Measurements from ENCODE around the gene MRPL30. TPM values are rescaled to one million over a fixed set of nuclear protein-coding genes. Genes with fewer than 3 reads are reported as not detected.

Gene MRPL30
- total and polyA plus RNA-seq, 2 donors (not counting 3 experiments of a cell fraction or from before 2014, with no cell fraction given): 14.7 to 28.4 TPM

DNA sequence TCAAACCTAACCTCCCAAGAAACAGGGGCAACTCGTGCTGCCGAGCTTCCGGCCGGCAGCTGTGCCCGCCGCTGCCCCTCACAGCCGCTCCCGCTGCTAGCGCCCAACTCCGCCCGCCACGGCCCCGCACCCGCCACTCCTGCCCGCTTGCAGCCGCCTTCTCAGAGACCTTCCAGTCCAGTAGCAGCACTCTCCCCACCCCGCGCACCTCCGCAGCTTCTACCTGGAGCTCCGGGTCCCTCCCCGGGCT lies 40.2 kb upstream of the MRPL30 start:
- Histone ChIP-seq H3K36me3 (ENCODE audit: control insufficient read depth in 2 of 2, extremely low read depth in 1 of 2, insufficient read depth in 2 of 2, low read length in 2 of 2) (no peaks in the 10 kb centered on the region), H3K9ac (replicated peaks; ENCODE audit: extremely low read depth, insufficient read depth, low read length) (peak overlapping the region; percentile 38), H3K27ac (ENCODE audit: insufficient read depth, low read depth, low read length) (no peak overlapping the region), H3K79me2 (ENCODE audit: control insufficient read depth, insufficient read depth, low read length) (no peaks in the 10 kb centered on the region), H2AFZ (ENCODE audit: low read depth, low read length) (peak overlapping the region; percentile 99), H3K9me3 (replicated peaks; ENCODE audit: control insufficient read depth, insufficient read depth, low read length) (no peaks in the 10 kb centered on the region), H3K4me3 (replicated peaks in 1 of 3; ENCODE audit: insufficient read depth in 1 of 3, low read depth in 1 of 3, low read length in 3 of 3) (peak overlapping the region; percentile 66 to 79 (median 68)), H3K9me1 (replicated peaks; ENCODE audit: control insufficient read depth, extremely low read depth, insufficient read depth, low read length) (no peaks in the 10 kb centered on the region), H3K4me2 (ENCODE audit: insufficient read depth, low read length) (peak overlapping the region; percentile 95), H3K4me1 (ENCODE audit: control insufficient read depth, extremely low read depth, insufficient read depth, low read length) (peaks cover 7% of the 10 kb centered on the region), H4K20me1 (replicated peaks; ENCODE audit: control insufficient read depth, extremely low read depth, insufficient read depth, low read length) (no peaks in the 10 kb centered on the region), H3K27me3 (ENCODE audit: control insufficient read depth in 2 of 2, insufficient read depth in 2 of 2, low read length in 2 of 2) (peaks cover 21 to 31% of the 10 kb centered on the region in 2 experiments)
- no TSS peak for BruUV-seq (replicated peaks)
- intact Hi-C loops (cut with micrococcal nuclease) (loop anchor here (1.0 kb wide), 2 partner anchors 15 to 41 kb away; partner anchors contain the start of genes MITD1 and MRPL30), dilution Hi-C loops (cut with MboI; ENCODE audit: extremely low pct_ligation_motif_present, low sequenced_read_pairs) (no loop called here)
- FAIRE-seq: no peak
- TF ChIP-seq POLR2AphosphoS5 (IDR thresholded peaks at IDR 0.05; ENCODE audit: insufficient read depth, low read depth, low read length) (no peak), MYC (IDR thresholded peaks at IDR 0.05; ENCODE audit: low read depth, low read length) (no peak), FOS (IDR thresholded peaks at IDR 0.05; ENCODE audit: borderline replicate concordance, insufficient read depth, low read length) (no peak), EZH2 (IDR thresholded peaks at IDR 0.05; ENCODE audit: borderline replicate concordance, low read depth, low read length, severe bottlenecking) (peak; percentile 3), POLR2A (IDR thresholded peaks at IDR 0.05; ENCODE audit: low read depth, low read length) (peak; percentile 27), JUN (IDR thresholded peaks at IDR 0.05; ENCODE audit: borderline replicate concordance, insufficient read depth, insufficient read length, low read depth) (no peak)
- ChIA-PET CTCF (interaction anchor here (1.0 to 1.5 kb wide), 5 partner anchors 9 to 491 kb away, joined by 3 to 6 read pairs (median 3); partner anchors contain the start of genes LIPT1 and TSGA10), POLR2A (interaction anchor here (1.2 kb wide), 1 partner anchor 40 kb away, joined by 3 read pairs; the partner anchor contains the start of genes MITD1 and MRPL30)
- DNase-seq (ENCODE audit: low read depth, low spot score): no peak
